GM23338 (cell line): ENCODE results near the gene CTDP1. TPM values are rescaled to one million over a fixed set of nuclear protein-coding genes. Genes with fewer than 3 reads are reported as not detected.

Experiments
- ATAC-seq: fragments of 200-7000 bp; cut with Tn5 transposase; 3 replicates; pipeline ENCODE4 v1.9.1; 2020
- DNase-seq: peaks from one replicate; pipeline ENCODE4 v3.0.0-alpha.2; 2015; ENCODE audit warnings: low spot score
- H2AFZ ChIP-seq: fragments of 200-600 bp; sonication (generic); 2 replicates; pipeline ENCODE4 v1.8.0; 2016; ENCODE audit warnings: antibody characterized with exemption, mild to moderate bottlenecking, moderate library complexity
- H3F3A ChIP-seq: fragments of 200-600 bp; sonication (generic); replicated peaks from 2 replicates; pipeline ENCODE4 v1.8.0; 2017; ENCODE audit warnings: antibody characterized with exemption, mixed run types, low read depth
- H3K27ac ChIP-seq: fragments of 200-600 bp; sonication (generic); 2 replicates; pipeline ENCODE4 v1.6.1; 2016; ENCODE audit warnings: low read depth
- H3K27me3 ChIP-seq: fragments of 200-600 bp; sonication (generic); 2 replicates; pipeline ENCODE4 v1.8.0; 2016; ENCODE audit warnings: mild to moderate bottlenecking, mixed run types, moderate library complexity; ENCODE audit not compliant: insufficient read depth
- H3K36me3 ChIP-seq: fragments of 200-600 bp; sonication (generic); 2 replicates; pipeline ENCODE4 v1.8.0; 2016; ENCODE audit warnings: mild to moderate bottlenecking; ENCODE audit not compliant: insufficient read depth
- H3K4me1 ChIP-seq: fragments of 200-600 bp; sonication (generic); 2 replicates; pipeline ENCODE4 v1.8.0; 2016; ENCODE audit warnings: mild to moderate bottlenecking, moderate library complexity; ENCODE audit not compliant: insufficient read depth
- H3K4me2 ChIP-seq: fragments of 200-600 bp; sonication (generic); 2 replicates; pipeline ENCODE4 v1.7.1; 2017; ENCODE audit warnings: mixed run types
- H3K4me3 ChIP-seq: fragments of 200-600 bp; sonication (generic); 2 replicates; pipeline ENCODE4 v1.6.1; 2016; ENCODE audit warnings: mixed run types
- H3K79me2 ChIP-seq: fragments of 200-600 bp; sonication (generic); replicated peaks from 2 replicates; pipeline ENCODE4 v1.8.0; 2017; ENCODE audit warnings: mild to moderate bottlenecking; ENCODE audit not compliant: insufficient read depth
- H3K9me2 ChIP-seq: fragments of 200-600 bp; sonication (generic); 2 replicates; pipeline ENCODE4 v1.8.0; 2017; ENCODE audit not compliant: insufficient read depth
- H4K20me1 ChIP-seq: fragments of 200-600 bp; sonication (generic); replicated peaks from 2 replicates; pipeline ENCODE4 v1.8.0; 2017; ENCODE audit warnings: mild to moderate bottlenecking; ENCODE audit not compliant: insufficient read depth
- H3K27ac Mint-ChIP-seq: 2 replicates; pipeline ENCODE4 v1.8.0; 2020; ENCODE audit warnings: inconsistent platforms, mild to moderate bottlenecking, moderate library complexity, mixed read lengths
- H3K27me3 Mint-ChIP-seq: 3 replicates; pipeline ENCODE4 v1.8.0; 2022; ENCODE audit warnings: low read depth, mild to moderate bottlenecking, moderate library complexity, mixed read lengths, inconsistent platforms; ENCODE audit not compliant: insufficient read depth, poor library complexity
- H3K36me3 Mint-ChIP-seq: 3 replicates; pipeline ENCODE4 v1.8.0; 2021; ENCODE audit warnings: low read depth, mild to moderate bottlenecking, inconsistent platforms, moderate library complexity, mixed read lengths
- H3K4me1 Mint-ChIP-seq: 3 replicates; pipeline ENCODE4 v1.8.0; 2020; ENCODE audit warnings: mild to moderate bottlenecking, inconsistent platforms, mixed read lengths
- H3K4me3 Mint-ChIP-seq: 3 replicates; pipeline ENCODE4 v1.8.0; 2021; ENCODE audit warnings: moderate library complexity, mild to moderate bottlenecking, inconsistent platforms, mixed read lengths
- H3K9me3 Mint-ChIP-seq: 3 replicates; pipeline ENCODE4 v1.8.0; 2020; ENCODE audit warnings: moderate library complexity, mild to moderate bottlenecking, inconsistent platforms, mixed read lengths
- CREB1 ChIP-seq: fragments of 250-450 bp; sonication (Bioruptor Pico); IDR thresholded peaks from 2 replicates; pipeline ENCODE4 v1.5.0; 2020; ENCODE audit warnings: low read depth, mild to moderate bottlenecking, moderate library complexity
- ETS1 ChIP-seq: IDR thresholded peaks from 2 replicates; pipeline ENCODE4 v1.6.1; 2016; ENCODE audit warnings: antibody characterized with exemption
- EZH2phosphoT487 ChIP-seq: fragments of 200-600 bp; sonication (generic); IDR thresholded peaks from one replicate; pipeline ENCODE4 v1.8.1; 2018; ENCODE audit warnings: antibody characterized with exemption; ENCODE audit not compliant: unreplicated experiment
- JUNB ChIP-seq: IDR thresholded peaks from one replicate; pipeline ENCODE4 v1.6.1; 2016; ENCODE audit warnings: antibody characterized with exemption; ENCODE audit not compliant: unreplicated experiment
- NANOG ChIP-seq: IDR thresholded peaks from 2 replicates; pipeline ENCODE4 v1.6.1; 2016; ENCODE audit warnings: antibody characterized with exemption, borderline replicate concordance
- POLR2AphosphoS5 ChIP-seq: IDR thresholded peaks from 2 replicates; pipeline ENCODE4 v1.6.1; 2016; ENCODE audit warnings: antibody characterized with exemption, low read depth
- REST ChIP-seq: IDR thresholded peaks from one replicate; pipeline ENCODE4 v1.6.1; 2018; ENCODE audit warnings: antibody characterized with exemption; ENCODE audit not compliant: unreplicated experiment
- STAT1 ChIP-seq: IDR thresholded peaks from one replicate; pipeline ENCODE4 v1.6.1; 2016; ENCODE audit warnings: antibody characterized with exemption; ENCODE audit not compliant: unreplicated experiment
- ZNF331 ChIP-seq: fragments of 250-450 bp; sonication (Bioruptor Pico); IDR thresholded peaks from 2 replicates; pipeline ENCODE4 v1.5.0; 2020; ENCODE audit warnings: low read depth, mild to moderate bottlenecking, moderate library complexity
- ZNF462 ChIP-seq: fragments of 250-450 bp; sonication (Bioruptor Pico); IDR thresholded peaks from 2 replicates; pipeline ENCODE4 v1.5.0; 2020; ENCODE audit warnings: mild to moderate bottlenecking, moderate library complexity
- polyA plus RNA-seq: library from polyadenylated mRNA; unstranded; fragments of >200 nt; fragmentation: Nextera tagmentation; extraction: Ambion mirVana; gene quantifications from 2 replicates; pipeline ENCODE4 v1.2.1, GENCODE V29; 2016
- total RNA-seq: library from RNA; depleted of rRNA; stranded (reverse); fragments of >200 nt; shearing (Covaris generic); gene quantifications from 2 replicates; pipeline ENCODE4 v1.2.3, GENCODE V29; 2014

Gene CTDP1
- total and polyA plus RNA-seq, 2 experiments from 2014 or later, result 9.4 to 51.6 TPM

GRCh38 chr18:79644666-79645057, 34.9 kb upstream of the CTDP1 start (continued):
- TF ChIP-seq ETS1, result no peak
- no peak for TF ChIP-seq NANOG
- no peak for TF ChIP-seq STAT1
- no peak for TF ChIP-seq POLR2AphosphoS5
- TF ChIP-seq EZH2phosphoT487, result no peak
- no peak for TF ChIP-seq ZNF331 (CRISPR knock-in tag)
- TF ChIP-seq CREB1, result no peak
- TF ChIP-seq JUNB, result no peak
- no peak for TF ChIP-seq REST

GRCh38 chr18:79645291-79645983, 34.2 kb upstream of the CTDP1 start:
- Mint-ChIP-seq H3K36me3 (no peaks in the 10 kb centered on the region), H3K27ac (no peak overlapping the region), H3K9me3 (no peaks in the 10 kb centered on the region), H3K27me3 (no peaks in the 10 kb centered on the region), H3K4me1 (peaks cover 4% of the 10 kb centered on the region; the same call in 2 of the 3 replicates), H3K4me3 (no peak overlapping the region)
- H3K4me3 ChIP-seq, result no peak overlapping the region
- H2AFZ ChIP-seq, result no peak overlapping the region
- H4K20me1 ChIP-seq, result no peaks in the 10 kb centered on the region
- H3K9me2 ChIP-seq, result no peaks in the 10 kb centered on the region
- no peaks in the 10 kb centered on the region for H3K4me1 ChIP-seq
- no peaks in the 10 kb centered on the region for H3K27me3 ChIP-seq
- DNase-seq, result no peak
- no peak for ATAC-seq
- no peak overlapping the region for H3K4me2 ChIP-seq
- H3K27ac ChIP-seq, result no peak overlapping the region
- H3F3A ChIP-seq, result no peaks in the 10 kb centered on the region
- no peaks in the 10 kb centered on the region for H3K79me2 ChIP-seq
- no peaks in the 10 kb centered on the region for H3K36me3 ChIP-seq
- no peak for TF ChIP-seq ZNF462 (CRISPR knock-in tag)
- no peak for TF ChIP-seq CREB1
- TF ChIP-seq STAT1, result no peak
- no peak for TF ChIP-seq POLR2AphosphoS5
- no peak for TF ChIP-seq EZH2phosphoT487
- TF ChIP-seq ETS1, result no peak
- no peak for TF ChIP-seq NANOG
- no peak for TF ChIP-seq ZNF331 (CRISPR knock-in tag)
